SK-N-MC (cell line): ENCODE data around the gene BAK1.

Experiments used
- EZH2 ChIP-seq: fragments of 200-600 bp; sonication (generic); IDR thresholded peaks from one replicate; pipeline ENCODE4 v1.6.1; 2017; ENCODE audit warnings: antibody characterized with exemption
- FOXP2 ChIP-seq: optimal IDR thresholded peaks from 2 replicates; pipeline ENCODE3; 2011; ENCODE audit warnings: mild to moderate bottlenecking, moderate library complexity; ENCODE audit not compliant: insufficient read depth; ENCODE audit errors: extremely low read length, control extremely low read depth
- POLR2AphosphoS5 ChIP-seq: IDR thresholded peaks from 2 replicates; pipeline ENCODE4 v1.6.1; 2012; ENCODE audit warnings: mild to moderate bottlenecking, low read depth, low read length, borderline replicate concordance

DNA sequence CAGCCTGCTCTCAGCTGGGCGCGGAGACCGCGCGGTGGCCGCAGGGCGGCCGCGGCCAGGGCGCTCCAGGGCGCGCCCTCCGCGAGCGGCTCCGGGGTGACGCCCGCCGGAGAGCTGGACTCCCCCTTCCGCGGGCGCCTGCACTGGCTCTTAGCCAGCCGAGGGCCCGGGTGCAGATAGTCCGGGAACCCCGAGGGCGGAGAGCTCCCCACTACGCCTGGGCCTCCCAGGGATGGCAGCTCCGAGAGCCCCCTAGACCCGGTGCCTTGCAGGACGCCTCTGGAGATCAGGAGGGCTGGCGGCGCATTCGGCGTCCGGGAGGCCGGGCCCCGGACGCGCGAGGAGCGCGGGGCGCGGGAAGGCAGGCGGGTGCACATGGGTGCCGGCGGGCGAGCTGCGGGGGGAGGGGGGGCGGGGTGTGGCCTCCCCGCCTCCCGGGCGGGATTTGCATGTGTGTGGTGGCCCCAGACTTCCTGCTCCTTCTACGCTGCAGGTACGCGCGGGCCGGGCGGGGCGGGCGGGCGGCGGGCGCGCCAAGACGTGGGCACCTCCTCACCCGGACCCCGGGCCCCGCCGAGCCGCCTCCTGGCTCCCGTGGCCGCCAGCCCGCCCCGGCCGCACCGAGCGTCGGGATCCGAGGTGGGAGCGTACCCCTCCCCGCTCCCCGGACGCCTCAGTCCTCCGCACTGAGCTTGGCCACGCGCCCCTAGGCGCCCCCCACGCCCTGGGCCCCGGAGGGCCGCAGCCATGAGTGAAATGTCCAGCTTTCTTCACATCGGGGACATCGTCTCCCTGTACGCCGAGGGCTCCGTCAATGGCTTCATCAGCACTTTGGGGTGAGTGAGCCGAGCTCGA, 41.0 kb upstream of the BAK1 start, which contains the start of gene ITPR3:
- no peak for TF ChIP-seq EZH2
- TF ChIP-seq POLR2AphosphoS5 = peak; percentile 62; the same call in 1 of the 2 replicates
- TF ChIP-seq FOXP2 = no peak
